Measurements from ENCODE around the gene ITGA11.

ITGA11 gene

DNA sequence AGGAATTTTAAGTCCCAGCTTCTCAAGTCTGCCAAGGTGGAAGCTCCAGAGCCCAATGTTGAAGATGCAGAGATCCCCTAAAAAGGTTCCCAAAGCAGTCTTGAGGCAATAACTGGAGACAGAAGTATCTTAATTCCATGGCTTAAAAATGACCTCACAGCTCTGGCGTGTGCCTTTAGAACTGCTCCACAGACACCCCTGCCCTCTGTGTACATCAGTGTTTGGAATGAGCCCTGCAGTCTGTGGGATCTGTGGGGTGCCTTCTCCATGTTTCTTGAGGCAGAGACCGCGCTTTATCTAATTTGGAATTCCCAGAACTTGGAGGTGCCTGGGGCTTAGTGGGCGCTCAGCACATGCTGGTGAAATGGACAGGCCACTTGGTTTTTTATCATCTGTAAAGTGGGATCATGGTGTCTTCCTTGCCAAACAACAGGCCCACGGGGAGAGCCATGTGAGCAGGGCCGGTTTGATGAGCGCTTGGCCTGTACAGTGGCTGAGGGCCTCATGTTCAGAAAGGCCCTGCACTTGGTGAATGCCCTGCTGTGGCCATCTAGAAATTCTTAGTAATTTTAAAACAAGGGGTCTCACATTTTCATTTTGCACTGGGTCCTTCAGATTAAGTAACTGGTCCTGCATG, 7.1 kb downstream of the ITGA11 start:
- DNase-seq = peak; percentile 18

- peak; percentile 15 for DNase-seq
Observed at GRCh38 chr15:68423359-68424296, 8.3 kb downstream of the ITGA11 start.

- DNase-seq = peak; percentile 8
Observed at GRCh38 chr15:68422403-68423145, 9.4 kb downstream of the ITGA11 start.

DNA sequence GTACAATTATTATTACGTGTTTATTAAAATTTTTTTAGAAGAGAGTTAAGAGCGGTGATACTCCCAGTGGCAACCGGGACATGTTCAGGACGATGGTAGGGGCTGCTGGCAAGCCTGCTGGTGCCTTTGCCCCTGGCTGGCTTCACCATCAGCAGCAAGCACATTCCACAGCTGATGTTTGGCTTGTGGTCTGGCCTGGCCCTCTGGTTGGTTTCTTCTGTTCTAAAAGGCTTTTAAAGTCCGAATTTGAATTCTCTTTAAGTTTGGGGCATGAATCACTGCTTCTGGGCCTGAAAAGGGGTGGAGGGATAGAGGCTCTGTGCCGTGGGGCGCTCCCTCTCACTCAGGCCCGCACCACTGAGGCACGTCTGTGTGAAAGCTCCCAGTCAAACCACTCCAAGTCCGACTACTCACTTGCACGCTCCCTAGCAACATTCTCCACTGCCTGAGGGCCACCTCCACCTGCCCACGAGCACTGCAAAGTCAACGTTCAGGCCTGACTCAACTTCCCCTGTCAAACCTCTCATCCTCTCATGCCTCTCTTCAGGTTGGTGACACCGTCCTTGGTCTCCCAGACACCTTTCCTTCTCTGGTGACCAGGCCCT, 10.1 kb downstream of the ITGA11 start:
- DNase-seq = peak; percentile 47

DNA sequence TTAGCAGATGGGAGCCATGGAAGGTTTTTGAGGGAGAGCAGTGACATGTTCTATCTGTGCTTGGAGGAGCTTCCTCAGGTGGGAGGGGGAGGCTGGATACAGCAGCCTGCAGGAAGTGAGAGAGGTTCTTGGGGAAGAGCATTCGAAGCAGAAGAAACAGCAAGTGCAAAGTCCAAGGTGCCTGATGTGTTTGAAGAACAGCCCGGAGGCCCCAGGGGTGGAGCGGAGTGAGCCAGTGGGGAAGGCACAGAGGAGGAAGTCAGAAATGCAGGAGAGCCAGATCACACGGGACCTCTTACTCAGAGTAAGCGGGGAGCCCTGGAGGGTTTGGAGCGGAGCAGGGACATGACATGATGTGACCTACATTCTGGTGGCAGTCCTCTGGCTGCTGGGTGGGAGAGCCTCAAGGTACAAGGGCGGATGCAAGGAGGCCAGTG, 10.8 kb downstream of the ITGA11 start:
- DNase-seq = peak; percentile 39

- DNase-seq = no peak
Observed at GRCh38 chr15:68420186-68420684, 11.7 kb downstream of the ITGA11 start.

- DNase-seq = peak; percentile 22
Observed at GRCh38 chr15:68419301-68420175, 12.4 kb downstream of the ITGA11 start.

DNA sequence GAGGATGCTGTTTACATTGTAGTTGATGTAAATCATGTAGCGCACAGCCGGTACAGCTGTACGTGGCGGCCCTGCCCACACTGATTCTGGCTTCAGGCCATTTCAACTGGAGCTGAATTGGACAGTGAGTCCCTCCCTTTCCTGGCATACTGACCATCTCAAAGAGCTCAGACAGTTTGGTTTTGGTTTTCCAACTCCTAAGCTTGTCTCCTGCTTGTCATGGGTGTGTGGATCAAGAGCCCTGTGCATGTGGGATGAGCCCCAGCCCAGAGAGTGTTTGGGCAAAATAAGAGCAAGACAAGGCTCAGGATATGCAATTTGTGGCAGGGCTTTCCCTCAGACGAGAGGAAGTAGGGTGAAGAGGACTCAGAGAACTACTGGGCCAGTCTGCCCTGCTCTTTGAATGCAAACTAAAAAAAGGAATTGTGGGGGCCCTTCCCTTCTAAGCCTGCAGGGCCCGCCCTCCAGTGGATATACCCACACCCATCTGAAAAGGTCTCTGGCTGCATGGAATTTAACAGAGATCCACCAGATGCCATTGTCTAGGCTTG, 13.3 kb downstream of the ITGA11 start:
- DNase-seq = peak; percentile 73

GRCh38 chr15:68417897-68418296, 14.1 kb downstream of the ITGA11 start:
- no peak for DNase-seq

DNA sequence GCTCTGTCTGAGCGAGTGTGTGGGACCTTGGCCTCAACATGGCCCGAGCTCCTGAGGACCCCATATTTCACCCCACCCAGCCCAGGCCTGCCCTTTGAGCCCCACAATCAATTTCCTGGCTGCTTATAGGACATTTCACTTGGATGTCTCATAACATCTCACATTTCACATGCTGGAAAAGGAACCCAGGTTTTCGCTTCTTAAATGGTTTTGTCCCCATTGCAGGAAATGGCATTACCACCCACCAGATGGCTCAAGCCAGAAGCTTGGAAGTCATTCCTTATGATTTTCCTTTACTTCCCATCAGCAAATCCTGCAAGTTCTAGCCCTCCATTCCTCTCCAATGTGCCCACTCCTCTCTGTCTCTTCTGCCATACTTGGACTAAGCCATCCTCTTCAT, 14.9 kb downstream of the ITGA11 start:
- DNase-seq = no peak

DNA sequence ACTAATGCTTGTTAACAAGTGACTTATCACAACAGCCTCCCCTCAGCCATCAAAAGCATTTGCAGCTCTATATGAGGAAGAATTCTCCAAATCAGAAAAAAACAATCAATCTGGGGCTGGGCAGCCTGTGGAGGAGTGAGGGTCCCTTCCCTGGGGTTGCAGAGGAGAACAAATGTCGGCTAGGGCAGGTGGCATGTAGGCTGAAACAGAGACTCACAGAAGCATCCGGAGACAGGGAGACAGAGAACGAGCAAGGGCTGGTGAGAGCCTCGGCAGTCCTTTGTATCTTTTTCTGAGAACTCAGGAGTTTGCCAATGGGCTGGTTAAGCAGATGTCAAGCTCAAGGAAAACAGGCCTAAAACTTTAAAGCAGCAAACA, 15.8 kb downstream of the ITGA11 start:
- no peak for DNase-seq

DNA sequence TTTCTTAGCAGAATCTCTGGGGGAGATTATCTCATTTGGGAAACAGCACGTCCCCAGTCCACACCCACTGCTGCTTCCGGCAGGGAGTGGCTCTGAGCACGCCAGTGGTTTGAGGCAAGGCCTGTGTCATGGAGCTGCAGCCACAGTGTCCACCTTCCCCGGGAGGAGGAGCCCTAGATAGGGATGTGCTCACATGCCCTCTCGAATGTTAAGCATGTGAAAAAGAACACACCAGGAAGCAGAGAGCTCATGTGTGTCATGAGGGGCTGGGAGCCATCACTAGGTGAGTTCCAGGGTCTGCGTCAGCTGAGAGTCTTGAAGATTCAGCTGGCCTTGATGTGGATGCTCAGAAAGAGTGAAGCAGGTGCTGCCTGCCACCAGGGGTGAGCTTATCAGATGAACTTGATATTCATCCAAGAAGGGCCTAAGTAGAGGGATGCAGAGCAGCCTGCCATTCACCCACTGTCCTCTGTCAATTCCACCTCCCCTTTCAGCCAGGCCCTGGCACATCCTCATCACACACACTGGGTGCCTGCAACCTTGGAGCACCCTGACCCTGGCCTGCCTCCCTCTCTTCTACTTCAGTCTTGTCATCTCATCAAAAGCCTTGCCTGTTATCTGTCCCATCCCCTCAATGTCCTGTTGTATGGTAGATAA, 16.3 kb downstream of the ITGA11 start:
- peak; percentile 23 for DNase-seq

- DNase-seq = no peak
Observed at GRCh38 chr15:68415061-68415460, 16.9 kb downstream of the ITGA11 start.

GRCh38 chr15:68414591-68414990, 17.4 kb downstream of the ITGA11 start:
- peak; percentile 3 for DNase-seq

GRCh38 chr15:68414206-68414555, 17.8 kb downstream of the ITGA11 start:
- peak; percentile 7 for DNase-seq

- peak; percentile 67 for DNase-seq
Observed at GRCh38 chr15:68413363-68414205, 18.4 kb downstream of the ITGA11 start.

DNA sequence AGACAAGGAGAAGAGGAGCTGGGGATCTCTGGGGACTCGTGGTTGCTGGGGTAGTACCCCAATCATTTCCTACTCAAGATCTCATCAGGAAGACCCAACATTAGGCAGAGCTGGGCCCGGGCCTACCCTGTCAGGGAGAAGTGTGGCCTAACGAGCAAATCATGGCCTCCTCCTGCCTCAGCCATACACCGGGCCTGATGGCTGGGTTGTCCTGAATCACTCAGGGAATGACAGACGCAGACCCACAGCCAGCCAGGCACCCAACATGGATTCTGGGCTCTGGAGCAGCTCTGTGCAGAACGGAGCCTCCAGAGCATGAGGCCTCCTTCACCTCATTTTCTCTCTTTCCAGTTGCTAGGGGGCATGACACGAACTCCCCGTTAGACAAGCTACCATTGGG, 19.7 kb downstream of the ITGA11 start:
- peak; percentile 15 for DNase-seq

DNA sequence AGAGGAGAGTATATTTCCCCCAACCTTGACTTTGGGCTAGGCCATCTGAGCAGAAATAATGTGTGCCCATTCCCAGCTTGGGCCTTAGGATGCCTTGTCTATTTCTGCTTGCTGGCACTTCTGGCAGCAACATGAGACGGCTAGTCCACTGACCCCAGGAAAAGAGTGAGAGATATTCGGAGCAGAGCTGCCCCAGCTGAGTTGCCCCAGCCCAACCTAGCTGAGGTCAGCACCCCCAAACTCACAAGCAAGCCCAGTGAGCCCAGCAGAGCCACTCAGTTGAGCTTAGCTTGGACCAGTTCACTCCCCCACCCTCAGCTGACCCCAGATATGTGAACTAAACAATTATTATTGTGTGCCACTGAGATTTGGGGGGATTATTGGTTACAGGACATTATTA, 20.2 kb downstream of the ITGA11 start:
- DNase-seq = peak; percentile 8

- DNase-seq = no peak
Observed at GRCh38 chr15:68411343-68411675, 20.7 kb downstream of the ITGA11 start.
